Astrocyte of the hippocampus (primary cell): ENCODE data around the gene RPF1.
"Not testable (repeated sequence)": the region's sequence is repeated elsewhere in the genome, so short reads cannot be mapped to it uniquely, and the experiment has no call there.

ENCODE experiments used
- DNase-seq: peaks from one replicate; pipeline ENCODE4 v3.0.0; 2011; ENCODE audit warnings: low read depth, low spot score

Gene RPF1

GRCh38 chr1:84478876-84479868, at the start of gene RPF1:
RPF1 (plus strand) TSS chr1:84479266; CDS start chr1:84479282, 16 bp downstream.
- DNase-seq, result peak; percentile 84

- DNase-seq, result no peak
Observed at GRCh38 chr1:84430546-84430945, 48.5 kb upstream of the RPF1 start.

- peak; percentile 84 for DNase-seq
Observed at GRCh38 chr1:84433258-84434080, 45.6 kb upstream of the RPF1 start.

- DNase-seq, result no peak
Observed at GRCh38 chr1:84434081-84434769, 44.8 kb upstream of the RPF1 start.

- no peak for DNase-seq
Observed at GRCh38 chr1:84434801-84435549, 44.1 kb upstream of the RPF1 start.

- DNase-seq, result no peak
Observed at GRCh38 chr1:84436876-84437655, 42.0 kb upstream of the RPF1 start.

- peak; percentile 80 for DNase-seq
Observed at GRCh38 chr1:84442256-84442655, 36.8 kb upstream of the RPF1 start.

GRCh38 chr1:84442747-84443646, 36.1 kb upstream of the RPF1 start:
- not testable (repeated sequence) for DNase-seq

- DNase-seq, result not testable (repeated sequence)
Observed at GRCh38 chr1:84448704-84449103, 30.4 kb upstream of the RPF1 start.

- DNase-seq, result no peak
Observed at GRCh38 chr1:84450910-84451309, 28.2 kb upstream of the RPF1 start.

- DNase-seq, result no peak
Observed at GRCh38 chr1:84452436-84452835, 26.6 kb upstream of the RPF1 start.

GRCh38 chr1:84462118-84462517, 16.9 kb upstream of the RPF1 start:
- no peak for DNase-seq

GRCh38 chr1:84467298-84467697, 11.8 kb upstream of the RPF1 start:
- DNase-seq, result no peak

- no peak for DNase-seq
Observed at GRCh38 chr1:84476225-84476624, 2.8 kb upstream of the RPF1 start.

- peak; percentile 11 for DNase-seq
Observed at GRCh38 chr1:84479998-84480397, 932 bp downstream of the RPF1 start.

GRCh38 chr1:84480650-84481049, 1.6 kb downstream of the RPF1 start:
- DNase-seq, result no peak

- DNase-seq, result no peak
Observed at GRCh38 chr1:84481317-84481716, 2.3 kb downstream of the RPF1 start.

GRCh38 chr1:84488107-84488506, 9.0 kb downstream of the RPF1 start:
- DNase-seq, result no peak

GRCh38 chr1:84489766-84490165, 10.7 kb downstream of the RPF1 start:
- DNase-seq, result no peak
